ENCODE results near the gene TUBGCP6. TPM values are rescaled to one million over a fixed set of nuclear protein-coding genes. Genes with fewer than 3 reads are reported as not detected.
"Not testable (repeated sequence)": the region's sequence is repeated elsewhere in the genome, so short reads cannot be mapped to it uniquely, and the experiment has no call there.

TUBGCP6 gene
- total RNA-seq, 1 donor from 2014 or later: 18.4 TPM

DNA sequence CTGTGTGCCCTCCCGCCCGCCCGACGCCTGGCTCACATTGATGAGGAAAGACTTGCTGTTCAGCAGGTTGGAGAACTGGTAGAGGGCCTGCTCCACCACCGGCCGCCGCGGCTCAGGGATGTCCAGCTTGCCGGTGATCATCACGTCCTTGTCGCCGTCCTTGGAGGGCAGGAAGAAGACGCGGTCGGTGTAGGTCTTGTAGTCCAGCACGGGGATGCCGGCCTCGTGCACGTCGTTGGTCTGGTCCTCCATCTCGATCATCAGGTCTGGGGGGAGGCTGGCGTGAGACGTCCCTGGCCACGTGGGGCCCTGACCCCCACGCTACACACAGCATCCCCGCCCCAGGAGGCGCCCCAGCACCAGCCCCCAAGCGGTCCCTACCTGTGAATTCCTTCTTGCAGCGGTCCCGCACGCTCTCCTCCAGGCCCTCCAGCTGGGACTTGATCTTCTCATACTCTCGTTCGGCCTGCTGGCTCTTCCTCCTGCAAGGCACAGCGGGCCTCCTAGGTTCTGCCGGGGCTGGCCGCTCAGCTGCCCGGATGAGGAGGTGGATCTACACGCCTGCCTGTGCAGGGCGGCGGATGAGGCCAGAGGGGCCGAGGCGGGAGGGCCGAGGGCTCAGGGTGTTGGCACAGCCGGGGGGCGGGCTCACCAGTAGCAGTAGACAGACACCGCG is 36.0 kb upstream of the TUBGCP6 start:
- no peak for ATAC-seq
- intact Hi-C loops (cut with micrococcal nuclease): no loop called here
- DNase-seq: no peak

DNA sequence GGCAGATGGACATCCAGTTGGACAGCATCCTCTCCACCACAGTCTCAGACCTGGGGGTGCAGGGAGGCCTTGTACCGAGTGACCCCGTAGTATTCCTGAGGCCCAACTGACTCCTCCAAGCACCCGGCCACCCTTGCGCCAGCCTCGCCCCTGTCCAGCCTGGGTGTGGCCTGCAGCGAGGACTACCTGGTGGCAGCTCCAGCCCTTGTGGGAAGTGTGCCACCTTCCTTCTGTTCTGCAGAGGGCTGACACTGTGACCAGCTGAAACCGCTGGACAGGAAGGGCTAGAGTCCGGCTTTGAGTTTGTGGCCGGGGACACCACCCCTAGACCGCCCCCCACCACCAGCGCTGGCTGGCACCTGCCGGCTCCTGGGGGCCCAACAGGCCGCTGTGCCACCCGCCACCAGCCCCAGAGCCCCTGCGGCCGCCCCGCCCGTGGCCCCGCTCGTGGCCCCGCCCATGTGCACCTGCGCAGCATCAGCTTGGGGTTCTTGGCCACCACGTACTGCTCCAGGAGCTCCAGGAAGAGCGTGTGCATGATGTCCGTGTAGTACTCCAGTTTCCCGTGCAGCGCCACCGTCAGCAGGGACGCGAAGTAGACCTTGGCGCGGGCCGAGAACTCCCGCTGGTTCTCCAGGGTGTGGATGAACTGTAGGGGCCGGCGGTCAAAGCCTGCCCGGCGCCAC is 35.3 kb upstream of the TUBGCP6 start:
- ATAC-seq: no peak

DNA sequence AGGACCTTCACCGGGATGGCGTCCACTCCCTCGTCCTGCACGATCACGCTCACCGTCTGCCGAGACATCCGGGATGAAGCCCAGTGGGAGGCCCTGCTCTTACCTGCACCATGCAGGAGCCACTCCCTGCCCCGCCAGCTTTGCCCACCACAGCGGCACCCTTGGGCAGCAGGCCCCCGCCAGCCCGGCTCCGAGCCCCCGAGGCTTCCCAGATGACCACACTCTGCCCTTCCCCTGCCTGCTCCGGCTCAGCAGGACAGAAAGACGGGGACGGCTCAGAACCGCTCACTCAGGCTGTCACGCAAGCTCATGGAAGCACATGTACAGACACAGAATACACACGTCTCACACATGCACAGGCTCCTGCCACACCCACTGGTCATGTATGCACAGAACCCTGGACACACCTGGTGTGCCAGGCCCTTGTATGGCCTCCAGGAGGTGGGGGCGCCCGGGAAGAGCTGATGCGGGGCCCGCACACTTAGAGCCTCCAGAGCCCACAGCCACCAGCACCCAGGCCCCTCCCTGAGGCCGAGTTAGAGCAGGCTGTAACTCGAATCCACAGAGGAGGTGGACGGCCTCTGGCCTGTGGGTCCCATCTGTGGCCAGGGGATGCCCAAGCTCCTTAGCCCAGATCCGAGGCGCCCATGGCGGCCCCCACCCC is 34.3 kb upstream of the TUBGCP6 start:
- ATAC-seq: no peak
- intact Hi-C loops (cut with micrococcal nuclease): loop anchor here (10.0 kb wide), 1 partner anchor 46 kb away; the partner anchor contains the start of gene DENND6B
- no peak for DNase-seq

More for the DNA sequence above, 35.3 kb upstream of the TUBGCP6 start:
- no peak for DNase-seq
- intact Hi-C loops (cut with micrococcal nuclease): no loop called here

GRCh38 chr22:50278461-50278860 is 33.6 kb upstream of the TUBGCP6 start:
- no peak for DNase-seq
- intact Hi-C loops (cut with micrococcal nuclease): loop anchor here (10.0 kb wide), 1 partner anchor 46 kb away; the partner anchor contains the start of gene DENND6B
- no peak for ATAC-seq

GRCh38 chr22:50277761-50278160 is 32.9 kb upstream of the TUBGCP6 start:
- ATAC-seq (no peak), DNase-seq (no peak)
- intact Hi-C loops (cut with micrococcal nuclease): loop anchor here (10.0 kb wide), 1 partner anchor 47 kb away; the partner anchor contains the start of gene DENND6B

DNA sequence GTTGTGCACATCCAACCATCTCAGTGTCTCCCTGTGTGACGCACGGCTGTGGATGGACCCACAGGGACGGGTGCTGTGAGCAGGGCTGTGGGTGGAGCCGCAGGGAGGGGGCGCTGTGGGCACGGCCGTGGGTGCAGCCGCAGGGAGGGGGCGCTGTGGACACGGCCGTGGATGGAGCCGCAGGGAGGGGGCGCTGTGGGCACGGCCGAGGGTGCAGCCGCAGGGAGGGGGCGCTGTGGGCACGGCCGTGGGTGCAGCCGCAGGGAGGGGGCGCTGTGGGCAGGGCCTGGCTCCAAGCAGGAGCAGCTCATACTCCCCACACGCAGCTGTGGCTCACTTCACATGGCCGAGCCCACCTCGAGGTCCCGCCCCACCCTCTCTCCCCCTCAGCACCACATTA is 31.3 kb upstream of the TUBGCP6 start:
- DNase-seq (peak; percentile 82), ATAC-seq (peak; percentile 87)
- intact Hi-C loops (cut with micrococcal nuclease): loop anchor here (10.0 kb wide), 1 partner anchor 49 kb away; the partner anchor contains the start of gene DENND6B

GRCh38 chr22:50275181-50276055 is 30.6 kb upstream of the TUBGCP6 start:
- intact Hi-C loops (cut with micrococcal nuclease): loop anchor here (10.0 kb wide), 1 partner anchor 49 kb away; the partner anchor contains the start of gene DENND6B
- ATAC-seq (no peak), DNase-seq (no peak)

- ATAC-seq (no peak), DNase-seq (no peak)
- intact Hi-C loops (cut with micrococcal nuclease): loop anchor here (10.0 kb wide), 1 partner anchor 50 kb away; the partner anchor contains the start of gene DENND6B
These were observed 29.9 kb upstream of the TUBGCP6 start for GRCh38 chr22:50274771-50275170.

DNA sequence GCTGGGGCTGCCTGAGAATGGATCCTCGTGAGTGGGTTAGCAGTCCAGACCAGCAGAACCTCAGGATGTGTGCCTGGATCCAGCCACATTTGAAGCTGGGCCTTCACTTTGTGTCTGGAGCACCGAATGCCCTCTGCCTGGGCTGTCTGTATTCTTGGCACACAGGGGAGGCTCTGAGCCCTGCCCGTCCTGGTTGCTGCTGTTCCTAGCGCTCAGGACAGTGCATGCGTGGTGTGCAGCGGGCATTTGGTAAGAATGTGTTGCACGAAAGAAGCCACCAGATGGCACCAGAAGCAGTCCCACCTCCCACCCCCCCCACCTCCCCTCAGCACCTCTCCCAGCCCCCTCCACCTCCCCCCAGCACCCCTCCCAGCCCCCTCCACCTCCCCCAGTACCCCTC is 29.5 kb upstream of the TUBGCP6 start:
- DNase-seq (peak; percentile 74), ATAC-seq (peak; percentile 36)
- intact Hi-C loops (cut with micrococcal nuclease): loop anchor here (10.0 kb wide), 1 partner anchor 50 kb away; the partner anchor contains the start of gene DENND6B

DNA sequence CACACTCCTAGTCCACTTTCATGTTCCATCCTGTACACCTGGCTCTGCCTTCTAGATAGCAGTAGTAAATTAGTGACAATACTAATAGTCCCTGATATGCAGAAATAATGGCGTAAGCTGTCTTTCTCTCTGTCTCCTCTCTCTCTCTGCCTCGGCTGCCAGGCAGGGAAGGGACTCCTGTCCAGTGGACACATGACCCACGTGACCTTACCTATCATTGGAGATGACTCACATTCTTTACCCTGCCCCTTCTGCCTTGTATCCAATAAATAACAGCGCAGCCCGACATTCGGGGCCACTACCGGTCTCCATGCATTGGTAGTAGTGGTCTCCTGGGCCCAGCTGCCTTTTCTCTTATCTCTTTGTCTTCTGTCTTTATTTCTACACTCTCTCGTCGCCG is 29.0 kb upstream of the TUBGCP6 start:
- DNase-seq, ATAC-seq: not testable (repeated sequence)
- intact Hi-C loops (cut with micrococcal nuclease): loop anchor here (10.0 kb wide), 1 partner anchor 51 kb away; the partner anchor contains the start of gene DENND6B

- not testable (repeated sequence) for DNase-seq, ATAC-seq
- intact Hi-C loops (cut with micrococcal nuclease): loop anchor here (10.0 kb wide), 1 partner anchor 51 kb away; the partner anchor contains the start of gene DENND6B
These were observed 28.5 kb upstream of the TUBGCP6 start for GRCh38 chr22:50273352-50273751.

GRCh38 chr22:50272044-50272802 is 27.4 kb upstream of the TUBGCP6 start:
- intact Hi-C loops (cut with micrococcal nuclease): loop anchor here (10.0 kb wide), 1 partner anchor 53 kb away; the partner anchor contains the start of gene DENND6B
- no peak for ATAC-seq

DNA sequence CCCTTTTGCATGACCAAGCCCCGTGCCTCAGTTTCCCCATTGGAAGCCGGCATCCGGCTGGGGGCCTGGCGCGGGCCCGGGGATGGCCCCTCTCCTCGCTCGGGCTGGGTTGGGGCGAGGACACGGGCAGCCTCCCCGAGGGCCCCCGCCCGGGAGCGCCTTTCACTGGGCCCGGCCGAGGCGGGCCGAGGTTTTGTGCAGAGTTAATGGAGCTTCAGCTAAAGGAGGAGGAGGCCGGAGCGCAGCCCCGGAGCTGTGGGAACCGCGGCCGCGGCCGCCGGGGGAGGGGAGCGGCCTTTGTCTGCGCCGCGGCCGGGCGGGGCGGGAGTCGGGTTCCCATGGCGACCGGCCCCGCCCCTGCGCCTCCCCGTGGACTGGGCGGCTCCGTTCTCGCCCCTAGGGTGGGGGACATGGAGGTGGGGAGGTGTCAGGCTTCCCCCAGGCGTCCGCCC is 26.7 kb upstream of the TUBGCP6 start:
- DNase-seq (peak; percentile 83), ATAC-seq (peak; percentile 33)
- intact Hi-C loops (cut with micrococcal nuclease): loop anchor here (10.0 kb wide), 1 partner anchor 53 kb away; the partner anchor contains the start of gene DENND6B

More at GRCh38 chr22:50272044-50272802, 27.4 kb upstream of the TUBGCP6 start:
- no peak for DNase-seq

DNA sequence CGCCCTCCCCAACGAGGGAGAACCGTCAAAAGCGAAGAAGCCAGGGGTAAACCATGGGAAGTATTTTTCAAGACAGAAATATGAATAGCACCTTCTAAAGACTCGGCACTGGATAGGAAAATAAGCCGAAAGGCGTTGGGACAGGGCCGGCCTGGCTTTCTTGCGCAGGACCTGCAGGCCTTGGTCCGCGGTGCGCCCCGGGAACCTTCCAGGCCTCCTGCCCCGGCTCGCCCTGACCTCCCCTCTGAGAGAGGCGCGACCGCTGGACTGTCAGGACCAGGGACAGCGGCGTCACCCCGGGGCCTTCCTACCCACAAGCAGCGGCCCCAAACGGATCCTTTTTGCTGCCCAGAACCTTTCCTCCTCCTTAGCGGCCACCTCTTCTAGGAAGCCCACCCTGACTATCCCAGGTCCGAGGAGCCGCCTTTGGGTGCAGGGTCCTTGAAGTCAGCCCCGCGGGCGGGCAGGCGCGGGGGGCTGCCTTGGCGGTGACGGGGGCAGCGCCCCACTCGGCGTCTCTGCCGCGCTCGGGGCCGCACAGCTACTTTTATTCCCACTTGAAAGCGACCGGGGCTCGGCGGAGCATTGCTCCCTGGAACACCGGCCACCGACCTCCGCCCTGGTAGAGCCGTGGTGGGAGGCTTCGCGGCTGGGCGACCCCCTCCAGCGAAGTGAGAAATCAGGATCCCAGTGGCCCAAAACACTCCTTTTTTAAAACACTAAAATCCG is 26.0 kb upstream of the TUBGCP6 start:
- ATAC-seq (peak; percentile 65), DNase-seq (peak; percentile 83)
- intact Hi-C loops (cut with micrococcal nuclease): loop anchor here (10.0 kb wide), 1 partner anchor 54 kb away; the partner anchor contains the start of gene DENND6B

GRCh38 chr22:50269970-50270665 is 25.3 kb upstream of the TUBGCP6 start, which contains the start of gene MAPK11:
Gene MAPK11 (minus strand): TSS chr22:50270380. CDS start chr22:50270292, 88 bp downstream.
- peak; percentile 42 for ATAC-seq
- DNase-seq: peak; percentile 74
- intact Hi-C loops (cut with micrococcal nuclease): loop anchor here (10.0 kb wide), 1 partner anchor 55 kb away; the partner anchor contains the start of gene DENND6B

DNA sequence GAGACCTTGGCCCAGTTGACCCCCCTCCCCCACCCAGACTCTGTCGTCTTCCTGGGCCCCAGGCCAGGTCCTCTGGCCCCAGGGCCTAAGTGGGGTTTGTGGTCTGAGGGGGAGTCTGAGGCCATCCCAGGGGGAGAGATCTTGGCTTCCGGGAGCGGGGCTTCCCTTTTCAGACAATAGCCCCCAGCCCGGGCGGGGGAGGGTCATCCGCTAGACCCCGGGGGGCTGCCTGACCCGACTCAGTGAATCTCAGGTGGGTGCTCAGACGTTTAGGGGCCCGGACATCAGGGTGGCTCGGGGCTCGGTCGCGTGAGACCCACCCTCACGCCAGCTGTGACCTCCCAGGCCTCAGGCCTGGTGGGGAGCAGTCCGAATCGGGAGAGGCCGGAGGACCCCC is 24.7 kb upstream of the TUBGCP6 start:
- no peak for DNase-seq
- no peak for ATAC-seq
- intact Hi-C loops (cut with micrococcal nuclease): no loop called here
